ENCODE results near the gene PRXL2B.

PRXL2B gene

DNA sequence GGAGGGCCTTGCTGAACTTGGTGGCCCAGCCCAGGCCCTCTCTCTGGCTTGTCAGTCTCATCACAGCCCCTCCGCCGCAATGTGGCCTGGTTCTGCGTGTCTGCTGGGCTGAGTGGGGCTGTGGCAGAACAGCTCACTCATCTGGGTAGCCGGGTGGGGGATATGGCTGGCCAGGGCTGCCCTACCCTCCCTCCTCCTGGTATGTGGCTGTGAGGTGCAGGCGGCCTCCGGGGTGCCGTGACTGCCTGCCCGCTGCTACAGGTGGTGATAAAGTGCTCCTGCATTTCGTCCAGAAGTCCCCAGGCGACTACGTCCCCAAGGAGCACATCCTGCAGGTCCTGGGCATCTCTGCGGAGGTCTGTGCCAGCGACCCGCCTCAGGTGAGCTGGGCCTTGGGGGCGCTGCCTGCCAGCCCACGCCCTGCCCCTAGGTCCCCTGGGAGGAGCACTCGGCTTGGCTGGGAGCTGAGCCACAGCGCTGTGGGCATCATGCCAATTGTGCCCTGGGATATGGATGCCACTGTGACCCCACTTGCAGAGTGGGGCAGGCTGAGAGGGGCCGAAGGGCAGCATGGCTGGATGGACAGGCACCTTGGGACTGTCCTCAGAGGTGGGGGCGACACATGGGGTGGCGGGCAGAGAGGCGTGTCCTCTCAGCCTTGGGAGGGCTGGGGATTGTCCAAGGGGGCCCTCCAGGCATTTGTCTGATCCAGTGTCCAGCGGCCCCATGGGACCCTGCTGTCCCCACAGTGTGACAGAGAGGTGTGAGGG is 2.3 kb downstream of the PRXL2B start:
- no peak for DNase-seq (ENCODE audit: low read depth)
- no peak overlapping the region for H3K4me3 ChIP-seq (ENCODE audit: low read depth, low read length)
- TF ChIP-seq POLR2A (IDR thresholded peaks at IDR 0.05; ENCODE audit: extremely low read depth, insufficient read length): no peak
- TF ChIP-seq, protein P1, sequence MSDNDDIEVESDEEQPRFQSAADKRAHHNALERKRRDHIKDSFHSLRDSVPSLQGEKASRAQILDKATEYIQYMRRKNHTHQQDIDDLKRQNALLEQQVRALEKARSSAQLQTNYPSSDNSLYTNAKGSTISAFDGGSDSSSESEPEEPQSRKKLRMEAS (IDR thresholded peaks at IDR 0.05; ENCODE audit: low read depth, low read length): no peak
- no peak for TF ChIP-seq MYC (IDR thresholded peaks at IDR 0.05; ENCODE audit: low read depth, low read length)
- TF ChIP-seq, protein P2, sequence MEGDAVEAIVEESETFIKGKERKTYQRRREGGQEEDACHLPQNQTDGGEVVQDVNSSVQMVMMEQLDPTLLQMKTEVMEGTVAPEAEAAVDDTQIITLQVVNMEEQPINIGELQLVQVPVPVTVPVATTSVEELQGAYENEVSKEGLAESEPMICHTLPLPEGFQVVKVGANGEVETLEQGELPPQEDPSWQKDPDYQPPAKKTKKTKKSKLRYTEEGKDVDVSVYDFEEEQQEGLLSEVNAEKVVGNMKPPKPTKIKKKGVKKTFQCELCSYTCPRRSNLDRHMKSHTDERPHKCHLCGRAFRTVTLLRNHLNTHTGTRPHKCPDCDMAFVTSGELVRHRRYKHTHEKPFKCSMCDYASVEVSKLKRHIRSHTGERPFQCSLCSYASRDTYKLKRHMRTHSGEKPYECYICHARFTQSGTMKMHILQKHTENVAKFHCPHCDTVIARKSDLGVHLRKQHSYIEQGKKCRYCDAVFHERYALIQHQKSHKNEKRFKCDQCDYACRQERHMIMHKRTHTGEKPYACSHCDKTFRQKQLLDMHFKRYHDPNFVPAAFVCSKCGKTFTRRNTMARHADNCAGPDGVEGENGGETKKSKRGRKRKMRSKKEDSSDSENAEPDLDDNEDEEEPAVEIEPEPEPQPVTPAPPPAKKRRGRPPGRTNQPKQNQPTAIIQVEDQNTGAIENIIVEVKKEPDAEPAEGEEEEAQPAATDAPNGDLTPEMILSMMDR (IDR thresholded peaks at IDR 0.05; ENCODE audit: low read depth, low read length): no peak

DNA sequence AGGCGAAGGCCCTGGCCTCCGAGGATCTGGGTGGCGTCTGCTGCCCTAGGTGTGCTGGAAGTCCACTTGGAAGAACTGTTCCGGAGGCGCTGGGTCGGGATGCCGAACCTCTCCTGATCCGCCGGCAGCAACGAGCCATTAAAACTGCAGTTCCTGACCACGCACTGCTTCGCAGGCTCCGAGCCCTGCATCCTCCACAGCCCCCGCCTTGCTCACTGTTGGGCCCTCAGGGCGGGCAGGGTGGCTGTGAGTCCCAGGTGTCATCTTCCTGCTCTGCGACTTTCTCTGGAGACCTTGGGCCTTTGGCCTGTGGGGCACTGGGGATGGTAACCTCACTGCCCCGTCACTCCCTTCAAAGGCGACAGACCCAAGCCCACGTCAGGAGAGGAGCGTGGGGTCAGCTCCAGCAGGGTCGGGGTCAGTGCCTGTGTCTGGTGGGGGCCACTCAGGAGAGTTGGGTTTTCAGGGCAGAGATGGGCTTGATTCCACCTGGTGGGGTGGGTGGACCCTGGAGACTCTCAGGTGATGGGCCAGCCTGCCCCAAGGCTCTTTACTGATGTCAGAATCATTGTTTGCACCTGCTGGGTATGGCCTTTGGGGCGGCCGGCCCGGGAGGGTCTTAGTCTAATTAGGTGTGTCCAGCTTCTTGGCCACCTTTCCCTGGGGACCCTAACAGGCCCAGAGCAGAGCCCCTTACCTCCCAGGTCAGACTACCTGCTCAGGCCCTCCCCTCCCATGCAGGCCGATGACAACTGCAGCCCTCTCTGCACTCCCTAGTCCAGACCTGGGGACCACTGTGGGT is 3.1 kb downstream of the PRXL2B start:
- H3K4me3 ChIP-seq (ENCODE audit: low read depth, low read length): no peak overlapping the region
- TF ChIP-seq, protein P1 (IDR thresholded peaks at IDR 0.05; ENCODE audit: low read depth, low read length): no peak
- no peak for TF ChIP-seq POLR2A (IDR thresholded peaks at IDR 0.05; ENCODE audit: extremely low read depth, insufficient read length)
- TF ChIP-seq, protein P2 (IDR thresholded peaks at IDR 0.05; ENCODE audit: low read depth, low read length): no peak
- no peak for TF ChIP-seq MYC (IDR thresholded peaks at IDR 0.05; ENCODE audit: low read depth, low read length)
- DNase-seq (ENCODE audit: low read depth): no peak

- DNase-seq (ENCODE audit: low read depth): no peak
- TF ChIP-seq, protein P2 (IDR thresholded peaks at IDR 0.05; ENCODE audit: low read depth, low read length): no peak
- TF ChIP-seq, protein P1 (IDR thresholded peaks at IDR 0.05; ENCODE audit: low read depth, low read length): no peak
- no peak for TF ChIP-seq MYC (IDR thresholded peaks at IDR 0.05; ENCODE audit: low read depth, low read length)
- no peak for TF ChIP-seq POLR2A (IDR thresholded peaks at IDR 0.05; ENCODE audit: extremely low read depth, insufficient read length)
- H3K4me3 ChIP-seq (ENCODE audit: low read depth, low read length): no peak overlapping the region
These were observed 3.9 kb downstream of the PRXL2B start for GRCh38 chr1:2590233-2591141.

GRCh38 chr1:2591233-2591580 is 4.6 kb downstream of the PRXL2B start:
- no peak overlapping the region for H3K4me3 ChIP-seq (ENCODE audit: low read depth, low read length)
- TF ChIP-seq POLR2A (IDR thresholded peaks at IDR 0.05; ENCODE audit: extremely low read depth, insufficient read length) (no peak), MYC (IDR thresholded peaks at IDR 0.05; ENCODE audit: low read depth, low read length) (no peak)
- TF ChIP-seq, protein P1 (IDR thresholded peaks at IDR 0.05; ENCODE audit: low read depth, low read length): no peak
- TF ChIP-seq, protein P2 (IDR thresholded peaks at IDR 0.05; ENCODE audit: low read depth, low read length): no peak
- DNase-seq (ENCODE audit: low read depth): no peak

DNA sequence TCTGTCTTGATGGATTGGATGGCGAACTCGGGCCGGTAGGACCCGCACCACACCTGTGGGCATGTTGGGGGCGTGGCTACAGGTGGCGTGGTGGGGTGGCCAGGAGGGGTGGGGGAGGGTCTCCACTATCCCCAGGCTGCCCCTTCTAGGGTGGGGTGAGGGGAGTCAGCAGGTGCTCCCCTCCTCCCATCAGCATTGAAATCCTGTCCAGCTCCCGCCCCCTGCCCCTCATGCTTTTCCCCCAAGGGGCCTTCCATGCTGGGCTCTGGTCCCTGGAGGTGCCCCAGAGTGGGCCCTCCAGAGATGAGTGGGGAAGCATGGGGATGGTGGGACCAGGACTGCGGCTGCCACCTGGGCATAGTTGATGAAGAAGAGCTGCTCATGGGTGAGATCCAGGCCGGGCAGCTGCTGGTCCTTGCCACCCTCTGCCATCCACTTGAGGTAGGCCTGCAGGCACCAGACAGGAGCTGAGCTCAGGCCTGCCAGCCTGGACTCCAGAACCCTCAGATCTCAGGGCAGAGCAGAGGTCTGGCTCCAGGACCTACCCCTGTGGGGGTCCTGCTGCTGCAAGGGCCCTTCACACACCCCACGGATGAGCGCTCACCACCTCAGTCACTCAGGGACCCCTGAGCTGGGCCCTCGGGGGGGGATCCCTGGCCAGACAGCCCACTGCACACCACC is 5.1 kb downstream of the PRXL2B start:
- no peak for DNase-seq (ENCODE audit: low read depth)
- no peak for TF ChIP-seq POLR2A (IDR thresholded peaks at IDR 0.05; ENCODE audit: extremely low read depth, insufficient read length)
- TF ChIP-seq, protein P2 (IDR thresholded peaks at IDR 0.05; ENCODE audit: low read depth, low read length): no peak
- no peak for TF ChIP-seq MYC (IDR thresholded peaks at IDR 0.05; ENCODE audit: low read depth, low read length)
- TF ChIP-seq, protein P1 (IDR thresholded peaks at IDR 0.05; ENCODE audit: low read depth, low read length): no peak
- no peak overlapping the region for H3K4me3 ChIP-seq (ENCODE audit: low read depth, low read length)
